ENCODE measurements around the gene GRIK4.
A peak's percentile ranks its signal among the peaks of the same experiment; 100 is the strongest.

The GRIK4 gene

GRCh38 chr11:120893440-120894201 lies 382.1 kb downstream of the GRIK4 start:
- DNase-seq: no peak

GRCh38 chr11:120894202-120894985 lies 382.8 kb downstream of the GRIK4 start:
- no peak for DNase-seq

GRCh38 chr11:120896687-120897086 lies 385.1 kb downstream of the GRIK4 start:
- no peak for DNase-seq

GRCh38 chr11:120898568-120898967 lies 387.0 kb downstream of the GRIK4 start:
- DNase-seq: no peak

GRCh38 chr11:120899720-120900119 lies 388.2 kb downstream of the GRIK4 start:
- no peak for DNase-seq

- DNase-seq: no peak
These were observed 389.1 kb downstream of the GRIK4 start for GRCh38 chr11:120900643-120901042.

GRCh38 chr11:120903686-120904085 lies 392.1 kb downstream of the GRIK4 start:
- DNase-seq: no peak

GRCh38 chr11:120904116-120904515 lies 392.6 kb downstream of the GRIK4 start:
- DNase-seq: no peak

- DNase-seq: no peak
These were observed 395.2 kb downstream of the GRIK4 start for GRCh38 chr11:120906766-120907165.

- DNase-seq: no peak
These were observed 396.4 kb downstream of the GRIK4 start for GRCh38 chr11:120907971-120908370.

- DNase-seq: peak in 1 of 14 donors; percentile 10
These were observed 397.1 kb downstream of the GRIK4 start for GRCh38 chr11:120908461-120909181.

- DNase-seq: no peak
These were observed 398.3 kb downstream of the GRIK4 start for GRCh38 chr11:120909676-120910416.

- no peak for DNase-seq
These were observed 400.4 kb downstream of the GRIK4 start for GRCh38 chr11:120911943-120912342.

- DNase-seq: peak in 1 of 14 donors; percentile 3
These were observed 401.0 kb downstream of the GRIK4 start for GRCh38 chr11:120912504-120912903.

GRCh38 chr11:120912915-120913314 lies 401.4 kb downstream of the GRIK4 start:
- no peak for DNase-seq

- DNase-seq: no peak
These were observed 402.5 kb downstream of the GRIK4 start for GRCh38 chr11:120914021-120914420.

GRCh38 chr11:120914601-120915000 lies 403.1 kb downstream of the GRIK4 start:
- no peak for DNase-seq

GRCh38 chr11:120917559-120918239 lies 406.2 kb downstream of the GRIK4 start:
- peak in 1 of 14 donors; percentile 2 for DNase-seq

GRCh38 chr11:120918257-120918656 lies 406.7 kb downstream of the GRIK4 start:
- DNase-seq: no peak

- no peak for DNase-seq
These were observed 407.5 kb downstream of the GRIK4 start for GRCh38 chr11:120919045-120919444.

- DNase-seq: no peak
These were observed 408.0 kb downstream of the GRIK4 start for GRCh38 chr11:120919566-120919965.
